NCI-H1048 (cell line): ENCODE measurements around the gene CEP164.
"Not testable (repeated sequence)": the region's sequence is repeated elsewhere in the genome, so short reads cannot be mapped to it uniquely, and the experiment has no call there.

Source experiments
- DNase-seq: peaks from one replicate; lab custom pipeline; 2025; lab: John Stamatoyannopoulos, UW

The CEP164 gene

DNA sequence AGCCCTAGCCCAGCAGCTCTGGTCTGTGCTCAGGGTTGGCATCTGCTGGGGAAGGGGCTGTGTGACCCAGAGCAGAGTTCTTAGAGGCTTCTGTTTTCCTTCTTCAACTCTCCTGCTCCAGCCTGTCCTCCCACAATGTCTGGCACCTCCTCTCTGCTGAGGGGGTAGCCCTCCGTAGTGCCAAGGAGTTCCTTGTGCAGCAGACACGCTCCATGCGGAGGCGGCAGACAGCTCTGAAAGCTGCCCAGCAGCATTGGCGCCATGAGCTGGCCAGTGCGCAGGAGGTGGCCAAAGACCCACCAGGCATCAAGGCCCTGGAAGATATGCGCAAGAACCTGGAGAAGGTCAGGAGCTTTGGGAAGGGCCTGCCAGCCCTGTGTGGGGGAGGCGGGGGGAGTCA lies 69.3 kb downstream of the CEP164 start:
- DNase-seq, result no peak

DNA sequence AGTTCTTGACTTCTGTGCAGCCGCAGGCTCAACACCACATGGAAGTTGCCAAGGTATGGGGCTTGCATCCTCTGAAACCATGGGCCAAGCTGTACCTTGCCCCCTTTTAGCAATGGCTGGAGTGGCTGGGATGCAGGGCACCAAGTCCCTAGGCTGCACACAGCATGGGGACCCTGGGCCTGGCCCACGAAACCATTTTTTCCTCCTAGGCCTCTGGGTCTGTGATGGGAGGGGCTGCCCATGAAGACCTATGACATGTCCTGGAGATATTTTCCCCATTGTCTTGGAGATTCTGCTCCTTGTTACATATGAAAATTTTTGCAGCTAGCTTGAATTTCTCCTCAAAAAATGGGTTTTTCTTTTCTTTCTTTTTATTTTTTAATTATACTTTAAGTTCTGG lies 71.0 kb downstream of the CEP164 start:
- DNase-seq, result not testable (repeated sequence)

- not testable (repeated sequence) for DNase-seq
These were observed 71.6 kb downstream of the CEP164 start for GRCh38 chr11:117399100-117399840.

DNA sequence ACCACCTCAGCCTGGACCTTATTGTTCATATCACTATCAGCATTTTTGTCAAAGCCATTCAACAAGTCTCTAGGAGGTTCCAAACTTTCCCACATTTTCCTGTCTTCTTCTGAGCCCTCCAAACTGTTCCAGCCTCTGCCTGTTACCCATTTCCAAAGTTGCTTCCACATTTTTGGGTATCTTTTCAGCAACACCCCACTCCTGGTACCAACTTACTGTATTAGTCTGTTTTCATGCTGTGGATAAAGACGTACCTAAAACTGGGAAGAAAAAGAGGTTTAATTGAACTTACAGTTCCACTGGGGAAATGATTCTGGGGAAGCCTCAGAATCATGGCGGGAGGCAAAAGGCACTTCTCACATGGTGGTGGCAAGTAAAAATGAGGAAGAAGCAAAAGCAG lies 78.2 kb downstream of the CEP164 start:
- DNase-seq, result not testable (repeated sequence)

DNA sequence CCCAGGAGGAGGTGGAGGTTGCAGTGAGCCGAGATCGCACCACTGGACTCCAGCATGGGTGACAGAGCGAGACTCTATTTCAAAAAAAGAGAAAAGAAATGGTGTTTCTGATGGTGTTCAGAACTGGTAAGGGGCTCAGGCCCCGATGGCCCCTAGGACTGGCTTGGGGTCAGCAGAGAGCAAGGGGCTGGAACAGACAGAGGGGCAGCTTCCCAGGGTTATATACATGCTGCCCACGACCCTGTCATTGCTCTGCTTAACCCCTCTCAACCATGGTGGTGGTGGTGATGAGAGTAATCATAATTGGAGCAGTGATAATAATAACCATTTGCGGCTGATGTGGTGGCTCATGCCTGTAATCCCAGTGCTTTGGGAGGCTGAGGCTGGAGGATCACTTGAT lies 79.4 kb downstream of the CEP164 start:
- no peak for DNase-seq

- no peak for DNase-seq
These were observed 80.7 kb downstream of the CEP164 start for GRCh38 chr11:117408356-117408755.

- DNase-seq, result no peak
These were observed 81.9 kb downstream of the CEP164 start for GRCh38 chr11:117409511-117409910.

DNA sequence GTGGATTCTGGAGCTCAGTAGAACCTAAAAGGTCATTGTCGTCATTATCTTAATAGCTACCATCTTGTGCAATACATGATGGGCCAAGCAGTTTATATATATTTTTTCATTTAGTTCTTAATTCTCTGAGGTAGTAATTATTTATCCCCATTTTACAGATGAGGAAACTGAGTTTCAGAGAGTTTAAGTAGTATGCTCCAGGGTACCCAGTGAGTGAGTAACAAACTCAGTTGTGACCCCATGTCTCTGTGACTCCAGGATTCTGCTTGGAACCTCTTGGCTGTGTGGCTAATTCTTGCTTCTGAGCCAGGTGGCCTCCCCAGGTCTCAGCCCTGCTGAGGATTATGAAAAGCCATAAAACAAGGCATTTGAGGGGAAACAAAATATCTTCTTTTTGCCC lies 82.6 kb downstream of the CEP164 start:
- no peak for DNase-seq

GRCh38 chr11:117410861-117411710 lies 83.4 kb downstream of the CEP164 start:
- no peak for DNase-seq

- DNase-seq, result no peak
These were observed 84.1 kb downstream of the CEP164 start for GRCh38 chr11:117411736-117412135.

DNA sequence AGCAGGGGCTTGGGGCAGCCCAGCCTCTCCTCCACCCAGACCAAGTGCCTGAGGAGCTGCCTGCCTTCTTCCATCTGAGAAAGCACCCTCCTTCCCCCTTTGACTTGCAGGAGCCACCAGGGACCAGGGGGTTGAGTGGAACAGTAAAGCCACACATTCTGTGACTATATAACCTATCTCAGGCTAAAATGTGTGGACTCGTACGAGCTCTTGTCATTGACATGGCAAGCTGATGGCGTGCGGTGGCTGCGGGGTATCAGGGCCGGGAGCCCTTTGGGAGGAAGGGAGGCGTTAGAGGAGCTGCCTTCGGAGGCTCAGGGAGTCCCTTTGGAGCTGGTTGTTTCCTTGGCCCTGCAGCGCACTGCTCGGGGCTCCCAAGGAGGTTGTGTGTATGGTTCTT lies 84.5 kb downstream of the CEP164 start:
- no peak for DNase-seq

GRCh38 chr11:117412653-117413275 lies 85.1 kb downstream of the CEP164 start:
- no peak for DNase-seq

DNA sequence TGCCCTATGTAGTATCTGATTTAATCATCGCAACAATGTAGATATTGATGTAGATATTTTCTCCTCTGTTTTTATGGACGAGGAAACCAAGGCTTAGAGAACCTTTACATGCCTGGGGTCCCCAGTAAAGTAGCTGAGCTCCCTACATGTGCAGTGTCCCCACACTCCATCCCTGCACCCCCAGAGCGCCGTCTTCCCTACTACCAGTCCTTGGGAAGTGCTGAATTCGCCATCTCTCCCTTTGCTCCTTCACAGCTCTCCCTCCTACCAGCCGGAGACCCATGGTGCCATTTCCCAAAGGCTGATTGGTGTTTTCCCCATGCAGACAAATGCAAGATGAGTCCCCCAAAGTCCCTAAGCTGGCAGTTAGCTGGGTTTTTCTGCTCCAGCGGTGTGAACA lies 86.0 kb downstream of the CEP164 start:
- no peak for DNase-seq

- DNase-seq, result no peak
These were observed 87.1 kb downstream of the CEP164 start for GRCh38 chr11:117414724-117415123.

DNA sequence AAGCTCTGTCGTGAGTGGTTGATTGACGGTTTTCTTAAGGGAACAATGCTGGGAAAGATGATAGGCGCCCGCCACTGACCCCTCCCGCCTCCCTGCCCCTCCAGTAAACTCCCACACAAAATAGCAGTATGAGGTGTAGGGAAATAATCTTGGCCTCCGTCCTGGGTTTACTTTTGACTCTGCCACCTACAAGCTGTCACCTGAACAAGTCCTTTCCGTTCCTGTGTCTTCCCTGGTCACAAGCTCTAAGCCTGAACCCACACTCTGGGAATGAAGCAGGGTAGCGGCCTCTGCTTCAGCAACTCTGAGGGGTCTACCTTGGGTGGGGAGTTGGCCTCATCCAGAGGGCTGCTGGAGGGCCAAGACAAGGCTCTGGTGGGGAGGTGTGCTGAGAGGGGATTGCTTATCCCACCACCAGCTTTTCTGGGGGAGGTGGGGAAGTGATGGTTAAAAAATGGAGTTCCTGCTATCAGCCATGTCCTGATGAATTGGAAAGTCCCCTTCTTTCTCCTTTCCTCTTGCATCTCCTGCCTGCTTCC lies 87.8 kb downstream of the CEP164 start:
- DNase-seq, result no peak

- no peak for DNase-seq
These were observed 89.7 kb downstream of the CEP164 start for GRCh38 chr11:117417342-117417741.

GRCh38 chr11:117417856-117418255 lies 90.2 kb downstream of the CEP164 start:
- DNase-seq, result no peak

- no peak for DNase-seq
These were observed 91.3 kb downstream of the CEP164 start for GRCh38 chr11:117418737-117419481.

GRCh38 chr11:117419482-117420142 lies 92.0 kb downstream of the CEP164 start:
- no peak for DNase-seq

DNA sequence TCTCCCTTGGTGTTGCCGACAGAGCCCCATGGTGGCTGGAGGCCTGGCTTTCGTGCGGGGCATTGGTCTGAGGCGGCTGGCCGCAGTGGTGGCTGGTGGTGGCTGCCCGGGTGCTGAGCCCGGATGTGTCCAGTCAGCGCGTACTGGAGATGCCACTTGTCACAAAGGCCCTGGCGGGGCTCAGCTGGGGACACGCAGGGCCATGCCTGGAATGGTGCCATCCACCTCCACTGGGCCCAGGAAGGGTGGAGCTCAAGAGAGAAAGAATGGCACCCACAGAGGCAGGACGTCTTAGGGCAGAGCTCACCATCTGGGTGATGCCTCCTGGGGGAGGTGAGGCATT lies 92.5 kb downstream of the CEP164 start:
- no peak for DNase-seq

DNA sequence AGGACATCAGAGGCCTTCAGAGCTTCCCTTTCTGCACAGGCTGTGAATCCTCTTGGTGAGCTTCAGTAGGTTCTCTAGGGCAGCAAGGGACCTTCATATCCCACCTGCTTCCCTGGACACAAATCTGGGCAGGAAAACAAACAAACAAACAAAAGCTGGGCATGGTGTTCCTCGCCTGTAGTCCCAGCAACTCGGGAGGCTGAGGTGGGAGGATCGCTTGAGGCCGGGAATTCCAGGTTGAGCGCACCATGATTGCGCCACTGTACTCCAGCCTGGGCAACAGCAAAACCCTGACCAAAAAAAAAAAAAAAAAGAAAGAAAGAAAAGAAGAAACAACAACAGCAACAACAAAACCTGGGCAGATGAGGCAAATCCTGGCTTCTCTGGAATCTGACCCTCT lies 92.9 kb downstream of the CEP164 start:
- DNase-seq, result no peak
